Activated naive CD4-positive, alpha-beta T cell treated with Interleukin-2 at 50 U/mL for 16 hours (primary cell): ENCODE measurements around the gene ECD.

Experiments used
- DNase-seq: peaks from one replicate; pipeline ENCODE4 v3.0.0-alpha.2; 2020

Gene ECD

GRCh38 chr10:73167783-73168464 lies at the start of gene ECD, which contains the start of gene FAM149B1:
Gene ECD (minus strand): TSS chr10:73168008. CDS start chr10:73163937, 4,071 bp downstream.
Gene FAM149B1 (plus strand): TSS chr10:73168119. CDS start chr10:73168340, 221 bp downstream.
- peak; percentile 94 for DNase-seq

GRCh38 chr10:73215749-73216148 lies 47.9 kb upstream of the ECD start:
- DNase-seq = no peak

GRCh38 chr10:73211106-73211811 lies 43.5 kb upstream of the ECD start:
- DNase-seq = no peak

DNA sequence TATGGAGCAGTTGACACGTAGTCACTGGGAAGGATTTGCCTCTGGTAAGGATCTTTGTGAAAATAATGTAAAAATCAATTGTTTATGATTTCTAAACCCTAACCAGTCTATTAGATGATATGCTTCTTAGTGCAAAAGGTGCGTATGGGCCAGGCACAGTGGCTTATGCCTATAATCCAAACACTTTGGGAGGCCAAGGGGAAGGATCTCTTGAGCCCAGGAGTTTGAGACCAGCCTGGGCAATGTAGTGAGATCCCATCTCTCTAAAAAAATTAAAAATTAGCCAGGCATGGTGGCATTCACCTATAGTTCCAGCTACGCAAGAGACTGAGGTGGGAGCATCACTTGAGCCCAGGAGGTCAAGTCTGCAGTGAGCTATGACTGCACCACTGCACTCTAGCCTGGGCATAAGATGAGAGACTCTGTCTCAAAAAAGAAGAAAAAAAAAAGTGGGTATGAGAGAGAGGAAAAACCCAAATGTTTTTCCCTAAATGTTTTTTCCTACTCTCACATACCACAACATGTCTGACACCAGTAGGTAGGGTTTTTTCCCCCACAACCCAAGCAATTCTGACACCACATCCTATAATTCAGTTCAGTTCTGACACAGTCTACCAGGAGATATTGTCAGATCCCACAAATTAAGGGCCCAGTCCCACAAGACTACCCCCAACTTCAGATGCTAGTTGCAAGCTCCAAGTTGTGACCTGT lies 42.7 kb upstream of the ECD start:
- DNase-seq = no peak

DNA sequence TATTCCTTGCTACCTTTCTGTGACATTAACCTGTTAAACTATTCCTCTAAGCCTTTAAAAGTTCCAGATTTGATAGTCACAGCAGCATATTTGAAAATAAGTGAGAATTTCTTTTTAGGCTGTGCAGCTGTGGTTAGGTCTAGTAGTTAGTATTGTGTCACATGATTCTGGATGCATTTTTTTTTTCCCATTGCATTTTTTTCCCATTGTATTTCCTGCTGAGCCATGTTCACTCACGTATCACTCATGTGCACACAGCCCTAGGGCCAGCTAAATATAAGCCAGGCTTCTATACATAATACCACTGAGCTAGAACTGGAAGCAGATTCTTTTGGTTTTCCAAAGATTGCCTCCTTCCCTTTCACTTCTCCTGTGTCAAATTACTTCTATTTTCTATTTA lies 41.9 kb upstream of the ECD start:
- no peak for DNase-seq

DNA sequence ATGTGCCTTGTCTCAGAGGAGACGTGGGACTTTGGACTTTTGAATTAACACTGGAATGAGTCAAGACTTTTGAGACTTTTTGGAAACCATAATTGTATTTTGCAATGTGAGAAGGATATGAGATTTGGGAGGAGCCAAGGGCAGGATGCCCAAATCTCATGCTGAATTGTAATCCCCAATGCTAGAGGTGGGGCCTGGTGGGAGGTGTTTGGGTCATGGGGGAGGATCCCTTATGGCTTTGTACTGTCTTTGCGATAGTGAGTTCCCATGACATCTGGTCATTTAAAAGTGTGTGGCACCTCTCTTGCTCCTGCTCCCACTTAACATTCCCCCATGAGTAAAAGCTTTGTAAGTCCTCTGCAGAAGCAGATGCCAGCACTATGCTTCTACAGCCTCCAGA lies 40.1 kb upstream of the ECD start:
- no peak for DNase-seq

GRCh38 chr10:73206385-73206784 lies 38.6 kb upstream of the ECD start:
- no peak for DNase-seq

DNA sequence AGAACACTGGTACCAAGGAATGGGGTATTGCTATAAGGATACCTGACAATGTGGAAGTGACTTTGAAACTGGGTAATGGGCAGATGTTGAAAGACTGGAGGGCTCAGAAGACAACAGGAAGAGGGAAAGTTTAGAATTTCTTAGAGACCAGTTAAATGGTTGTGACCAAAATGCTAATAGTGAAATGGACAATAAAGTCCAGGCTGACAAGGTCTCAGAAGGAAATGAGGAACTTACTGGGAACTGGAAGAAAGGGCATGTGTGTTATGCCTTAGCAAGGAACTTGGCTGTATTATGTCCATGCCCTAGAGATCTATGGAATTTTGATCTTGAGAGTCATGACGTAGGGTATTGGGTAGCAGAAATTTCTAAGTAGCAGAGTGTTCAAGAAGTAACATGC lies 38.1 kb upstream of the ECD start:
- DNase-seq = no peak

DNA sequence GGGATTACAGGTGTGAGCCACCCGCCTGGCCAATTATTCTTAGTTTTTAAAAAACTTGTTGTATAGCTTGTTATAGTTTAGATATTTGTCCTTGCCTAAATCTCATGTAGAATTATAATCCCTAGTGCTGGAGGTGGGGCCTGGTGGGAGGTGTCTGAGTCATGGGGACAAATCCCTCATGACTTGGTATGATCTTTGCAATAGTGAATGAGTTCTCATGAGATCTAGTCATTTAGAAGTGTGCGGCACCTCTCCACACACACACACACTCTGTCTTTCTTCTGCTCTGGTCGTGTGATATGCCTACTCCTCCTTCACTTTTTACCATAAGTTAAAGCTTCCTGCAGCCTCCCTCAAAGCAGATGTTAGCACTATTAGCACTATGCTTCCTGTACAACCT lies 37.3 kb upstream of the ECD start:
- DNase-seq = no peak

DNA sequence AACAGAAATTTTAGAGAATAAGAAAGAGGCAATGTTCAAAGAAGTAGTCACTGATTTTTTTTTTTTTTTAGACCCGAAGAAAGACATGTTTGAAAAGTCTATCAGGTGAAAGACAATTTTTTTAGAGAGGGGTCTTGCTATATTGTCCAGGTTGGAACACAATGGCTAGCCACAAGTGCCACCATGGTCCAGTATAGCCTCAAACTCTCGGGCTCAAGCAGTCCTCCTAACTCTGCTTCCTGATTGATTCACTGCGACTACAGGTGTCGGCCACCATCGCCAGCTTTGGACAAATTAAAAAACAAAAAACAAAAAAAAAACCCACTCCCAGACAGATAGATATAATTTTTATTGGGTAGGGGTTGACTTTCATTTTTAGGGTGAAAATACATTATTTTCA lies 22.4 kb upstream of the ECD start:
- no peak for DNase-seq

- no peak for DNase-seq
Observed at GRCh38 chr10:73186266-73186665, 18.5 kb upstream of the ECD start.

GRCh38 chr10:73183667-73184281 lies 16.0 kb upstream of the ECD start:
- no peak for DNase-seq

GRCh38 chr10:73182568-73182967 lies 14.8 kb upstream of the ECD start:
- no peak for DNase-seq

- no peak for DNase-seq
Observed at GRCh38 chr10:73174148-73174925, 6.5 kb upstream of the ECD start.

DNA sequence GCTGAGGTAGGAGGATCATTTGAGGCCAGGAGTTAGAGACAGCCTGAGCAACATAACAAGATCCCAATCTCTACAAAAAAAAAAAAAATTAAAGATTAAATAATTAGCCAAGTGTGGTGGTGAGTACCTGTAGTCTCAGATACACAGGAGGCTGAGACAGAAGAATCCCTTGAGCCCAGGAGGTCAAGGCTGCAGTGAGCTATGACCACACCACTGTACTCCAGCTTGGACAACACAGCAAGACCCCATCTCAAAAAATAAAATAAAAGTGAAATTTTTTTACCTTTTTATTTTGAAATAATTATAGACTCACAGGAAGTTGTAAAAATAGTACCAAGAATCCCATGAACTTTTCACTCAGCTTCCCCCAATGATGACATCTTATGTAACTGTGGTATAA lies 5.1 kb upstream of the ECD start:
- no peak for DNase-seq

DNA sequence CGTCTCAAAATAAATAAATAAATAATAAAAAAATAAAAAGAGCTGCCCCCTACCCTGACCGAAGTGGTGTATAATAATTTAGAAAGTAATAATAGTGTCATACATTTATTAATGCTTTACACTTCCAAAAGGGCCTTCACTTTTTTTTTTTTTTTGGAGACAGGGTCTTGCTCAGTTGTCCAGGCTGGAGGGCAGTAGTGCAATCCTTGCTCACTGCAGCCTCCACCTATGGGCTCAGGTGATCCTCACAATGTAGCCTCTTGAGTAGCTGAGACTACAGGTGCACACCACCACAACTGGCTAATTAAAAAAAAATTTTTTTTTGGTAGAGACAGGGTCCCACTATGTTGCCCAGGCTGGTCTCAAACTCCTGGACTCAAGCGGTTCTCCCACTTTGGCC lies 1.5 kb upstream of the ECD start:
- no peak for DNase-seq

DNA sequence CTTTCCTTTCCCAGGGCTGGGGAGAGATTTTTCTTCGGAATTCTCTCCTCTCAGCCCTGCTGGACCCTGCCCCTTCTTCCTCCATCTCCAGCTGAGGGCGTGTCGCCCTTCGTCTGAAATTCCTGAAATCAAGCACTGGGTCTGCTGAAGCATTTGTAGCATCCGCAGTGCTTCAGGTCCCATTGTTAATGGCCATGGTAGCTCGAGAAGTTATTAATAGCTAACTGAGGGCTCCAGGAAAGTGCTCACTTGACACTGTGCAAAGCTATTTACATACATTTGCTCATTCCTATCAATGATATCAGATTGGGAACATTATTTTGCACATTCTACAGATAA lies 626 bp upstream of the ECD start:
- DNase-seq = no peak

DNA sequence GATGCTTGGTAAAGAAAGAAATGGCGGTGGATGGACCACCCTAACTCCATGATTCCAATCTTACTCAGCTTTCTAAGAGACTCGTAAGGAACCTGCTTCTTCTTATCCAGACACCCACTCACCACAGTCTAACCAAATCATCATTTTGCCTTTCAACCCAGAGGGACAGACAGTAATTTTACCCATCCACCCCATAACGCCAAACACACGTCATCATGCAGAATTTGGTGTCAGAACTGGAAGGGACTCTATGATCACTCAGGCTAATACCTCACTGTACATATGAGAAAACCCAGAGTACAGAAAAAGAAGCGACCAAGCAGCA lies 388 bp downstream of the ECD start:
- DNase-seq = no peak

DNA sequence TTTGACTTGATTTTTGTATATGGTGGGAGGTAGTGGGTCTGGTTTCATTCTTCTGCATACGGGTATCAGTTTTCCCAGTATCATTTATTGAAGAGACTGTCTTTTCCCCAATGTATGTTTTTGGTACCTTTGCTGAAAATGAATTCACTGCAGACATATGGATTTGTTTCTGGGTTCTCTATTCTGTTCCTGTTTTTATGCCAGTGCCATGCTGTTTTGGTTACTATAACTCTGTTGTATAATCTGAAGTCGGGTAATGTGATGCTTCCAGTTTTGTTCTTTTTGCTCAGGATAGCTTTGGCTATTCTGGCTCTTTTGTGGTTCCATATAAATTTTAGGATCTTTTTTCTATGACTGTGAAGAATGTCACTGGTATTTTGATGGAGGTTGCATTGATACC lies 836 bp downstream of the ECD start:
- no peak for DNase-seq

GRCh38 chr10:73163096-73163495 lies 4.7 kb downstream of the ECD start:
- DNase-seq = no peak

GRCh38 chr10:73161662-73162061 lies 6.1 kb downstream of the ECD start:
- DNase-seq = no peak

- no peak for DNase-seq
Observed at GRCh38 chr10:73161079-73161478, 6.7 kb downstream of the ECD start.

DNA sequence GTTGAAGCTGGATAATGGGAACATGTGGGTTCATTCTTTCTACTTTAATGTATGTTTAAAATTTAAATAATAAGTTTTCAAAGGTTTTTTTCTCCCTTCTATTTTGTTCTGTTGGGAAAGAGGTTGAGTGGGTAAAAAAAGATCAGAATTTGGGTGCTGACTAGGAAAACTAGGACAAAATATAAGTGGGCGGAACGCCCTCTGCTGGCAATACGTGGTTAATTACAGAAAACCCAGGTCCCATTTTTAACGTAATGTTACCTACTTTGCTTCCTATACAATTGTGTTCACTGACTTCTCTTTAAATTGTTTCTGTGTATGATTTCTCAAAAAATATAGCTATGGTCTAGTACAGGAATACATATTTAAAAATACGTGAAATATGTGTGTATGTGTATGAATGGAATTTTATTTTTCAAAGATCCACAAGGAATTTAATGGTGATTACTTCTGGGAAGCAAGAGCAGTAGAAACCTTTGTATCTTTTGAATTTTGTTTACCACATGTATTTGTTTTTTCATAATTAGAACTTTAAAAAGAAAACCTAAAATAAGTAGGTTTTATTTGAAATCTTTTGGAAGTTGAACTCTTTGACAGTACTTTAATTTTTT lies 8.7 kb downstream of the ECD start:
- peak; percentile 61 for DNase-seq
